GM19238 (cell line): ENCODE data around the gene AGBL4.
"Not testable (repeated sequence)": the region's sequence is repeated elsewhere in the genome, so short reads cannot be mapped to it uniquely, and the experiment has no call there.

Experiments used
- DNase-seq: peaks from one replicate; pipeline ENCODE4 v3.0.0; 2011; ENCODE audit warnings: low spot score; ENCODE audit not compliant: insufficient read length

Gene AGBL4

DNA sequence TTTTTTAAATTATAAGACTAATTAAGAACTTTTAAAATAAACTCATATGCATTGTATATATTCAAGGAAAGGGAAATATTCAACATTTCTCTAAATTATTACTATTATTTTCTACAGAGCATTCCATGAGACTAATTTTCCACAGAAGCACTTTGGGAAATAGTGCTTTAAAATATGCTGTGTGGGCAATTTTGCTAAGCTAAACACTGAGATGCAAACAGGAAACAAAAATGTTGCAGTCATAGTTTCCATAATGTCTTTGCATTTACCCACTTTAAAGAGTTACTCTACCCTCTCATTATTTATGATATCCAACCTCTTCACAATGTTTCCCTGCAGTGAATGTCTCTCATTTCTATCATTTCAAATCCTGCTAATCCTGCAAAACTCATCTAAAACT, 977.4 kb downstream of the AGBL4 start:
- no peak for DNase-seq

DNA sequence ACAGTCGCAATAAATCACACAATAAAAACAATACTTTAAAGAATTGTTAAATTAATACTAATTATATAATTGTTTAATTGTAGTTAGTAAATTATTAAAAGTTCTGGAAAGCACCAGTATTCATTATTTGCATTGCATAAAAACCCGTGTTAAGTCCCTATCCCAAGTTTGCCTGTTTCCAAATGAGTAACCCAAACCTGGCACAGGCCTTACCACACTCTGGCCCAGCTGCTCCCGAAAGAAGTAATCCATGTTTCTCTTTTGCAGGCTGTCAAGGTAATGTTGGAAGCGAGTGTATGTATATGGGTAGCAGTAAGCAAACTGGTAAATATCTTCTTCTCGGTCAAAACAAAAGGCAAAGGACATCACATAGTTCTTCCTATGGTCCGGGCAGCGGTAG, 978.4 kb downstream of the AGBL4 start:
- no peak for DNase-seq

DNA sequence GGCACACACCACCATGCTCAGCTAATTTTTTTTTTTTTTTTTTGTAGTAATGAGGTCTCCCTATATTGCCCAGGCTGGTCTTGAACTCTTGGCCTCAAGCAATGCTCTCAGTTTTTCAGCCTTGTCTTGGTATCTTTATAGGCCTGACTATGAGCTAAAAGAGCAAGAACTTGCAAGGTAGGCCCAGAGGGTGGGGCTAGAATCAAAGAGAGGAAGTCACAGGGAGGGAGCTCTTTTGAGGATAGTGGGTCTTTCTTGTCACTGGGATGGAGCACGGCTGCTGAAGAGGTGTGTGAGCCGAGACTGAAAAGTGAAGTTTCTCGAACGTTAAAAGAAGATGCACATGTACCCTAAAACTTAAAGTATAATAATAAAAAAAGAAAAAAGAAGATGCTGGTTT, 987.1 kb downstream of the AGBL4 start:
- no peak for DNase-seq

GRCh38 chr1:49028396-49028795, 995.4 kb downstream of the AGBL4 start:
- no peak for DNase-seq

GRCh38 chr1:49026230-49026811, 997.4 kb downstream of the AGBL4 start:
- DNase-seq, result no peak

DNA sequence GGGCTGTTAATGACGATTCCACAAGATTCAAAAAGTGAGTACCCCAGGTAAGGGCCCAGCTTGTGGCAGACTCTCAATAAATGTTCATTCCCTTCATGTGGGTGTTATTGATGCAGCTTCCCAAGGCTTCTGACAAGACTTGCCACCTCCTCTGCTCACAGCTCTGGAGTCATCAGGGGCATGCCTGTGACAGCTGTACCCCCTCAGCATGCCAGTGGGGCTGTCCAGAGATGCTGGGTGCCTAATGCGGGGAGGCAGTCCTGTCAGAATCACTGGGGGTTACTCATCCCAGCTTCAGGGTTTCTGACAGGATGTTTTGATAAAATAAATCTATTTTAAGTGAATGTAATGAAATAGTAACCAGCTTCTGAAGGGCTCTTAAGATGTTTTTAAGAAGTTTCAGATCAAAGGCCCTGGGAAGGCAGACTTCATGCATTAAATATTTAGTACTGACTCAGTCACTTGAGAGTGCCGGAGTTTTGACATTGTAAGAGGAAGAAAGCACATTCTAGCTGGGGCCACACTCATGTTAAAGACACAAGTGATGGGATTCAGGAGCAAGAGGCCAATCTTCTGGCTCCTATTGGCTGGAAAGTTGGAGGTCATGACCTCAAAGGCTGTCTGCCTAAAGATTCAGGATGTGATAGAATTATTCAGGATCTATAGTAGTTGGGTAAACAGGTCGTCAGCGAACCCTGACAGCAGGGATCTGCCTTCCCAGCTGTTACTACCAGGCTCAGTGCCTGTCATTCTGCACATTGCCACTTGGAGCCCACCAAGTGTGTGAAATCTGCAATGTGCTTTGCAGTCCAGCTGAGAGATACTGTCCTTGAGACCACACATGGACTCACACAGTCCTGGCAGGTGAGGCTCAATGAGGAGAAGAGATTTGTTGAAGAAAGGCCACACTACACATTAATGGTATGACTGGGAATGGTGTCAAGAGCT, 1007.5 kb downstream of the AGBL4 start:
- no peak for DNase-seq

GRCh38 chr1:49013079-49013478, 1010.7 kb downstream of the AGBL4 start:
- no peak for DNase-seq

- not testable (repeated sequence) for DNase-seq
Observed at GRCh38 chr1:49002981-49003380, 1020.8 kb downstream of the AGBL4 start.

GRCh38 chr1:48999321-48999720, 1024.4 kb downstream of the AGBL4 start:
- DNase-seq, result no peak

DNA sequence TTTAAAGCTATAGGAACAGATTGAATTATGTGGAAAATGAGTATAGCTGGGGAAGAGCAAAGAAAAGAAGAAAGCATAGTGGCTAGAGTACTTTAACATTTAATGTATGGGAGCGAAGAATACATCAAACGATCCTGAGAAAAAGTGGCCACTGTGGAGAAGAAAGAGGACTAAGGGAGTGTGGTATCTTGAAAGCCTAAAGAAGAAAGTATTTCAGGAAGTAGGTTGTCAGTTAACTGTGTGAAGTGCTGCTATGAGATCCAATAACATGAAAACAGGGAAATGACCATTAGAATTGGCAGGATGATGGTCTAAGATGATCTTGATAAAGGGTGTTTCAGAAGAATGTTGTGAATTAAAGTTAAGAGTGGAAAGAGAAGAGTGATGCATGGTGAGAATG, 1027.4 kb downstream of the AGBL4 start:
- DNase-seq, result no peak

DNA sequence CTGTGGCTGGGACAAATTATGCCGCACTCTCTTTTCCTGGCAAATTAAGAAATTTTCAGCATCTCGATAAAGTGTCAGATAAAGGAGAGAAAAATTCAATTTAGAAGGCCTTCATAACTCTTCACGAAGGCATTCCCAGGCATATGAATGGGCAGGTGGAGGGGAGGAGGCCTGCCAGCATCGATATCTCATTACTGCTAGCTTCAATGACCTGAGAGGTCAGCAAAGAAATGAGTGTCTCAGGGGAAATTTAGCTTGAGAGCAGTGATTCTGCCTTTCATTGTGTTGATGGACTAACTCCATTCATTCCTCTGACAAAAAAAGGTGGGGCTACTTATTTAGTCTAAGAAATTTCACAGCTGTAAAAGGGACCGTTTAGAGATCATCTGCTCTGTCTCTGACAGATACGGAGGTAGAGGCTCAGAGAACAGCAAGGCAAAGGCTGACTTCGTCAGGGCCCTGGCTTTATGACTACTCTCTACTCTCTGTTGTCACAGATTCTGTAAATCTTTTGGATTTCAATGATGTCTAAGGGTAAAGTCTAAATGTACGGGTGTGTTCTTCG, 1035.0 kb downstream of the AGBL4 start:
- DNase-seq, result no peak

GRCh38 chr1:48979940-48980339, 1043.8 kb downstream of the AGBL4 start:
- DNase-seq, result no peak

DNA sequence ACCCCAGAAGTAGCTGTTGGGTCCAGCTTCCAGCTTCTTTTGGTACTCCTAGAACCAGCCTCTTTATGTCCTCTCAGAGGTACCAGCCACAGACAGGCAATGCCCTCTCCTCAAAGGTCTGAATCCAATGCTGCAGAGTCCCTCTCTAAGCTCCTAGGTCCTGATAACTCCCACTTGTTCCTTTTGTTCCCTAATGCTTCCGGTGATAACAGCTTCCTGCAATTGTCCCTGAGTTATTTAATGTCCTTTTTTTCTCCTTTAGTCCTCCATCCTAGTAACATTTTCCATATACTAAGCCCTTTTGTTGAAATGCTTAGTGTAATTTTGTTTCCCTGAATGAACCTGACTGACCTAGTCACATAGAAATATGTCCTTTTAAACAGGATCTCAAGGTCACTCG, 1045.3 kb downstream of the AGBL4 start:
- DNase-seq, result no peak

DNA sequence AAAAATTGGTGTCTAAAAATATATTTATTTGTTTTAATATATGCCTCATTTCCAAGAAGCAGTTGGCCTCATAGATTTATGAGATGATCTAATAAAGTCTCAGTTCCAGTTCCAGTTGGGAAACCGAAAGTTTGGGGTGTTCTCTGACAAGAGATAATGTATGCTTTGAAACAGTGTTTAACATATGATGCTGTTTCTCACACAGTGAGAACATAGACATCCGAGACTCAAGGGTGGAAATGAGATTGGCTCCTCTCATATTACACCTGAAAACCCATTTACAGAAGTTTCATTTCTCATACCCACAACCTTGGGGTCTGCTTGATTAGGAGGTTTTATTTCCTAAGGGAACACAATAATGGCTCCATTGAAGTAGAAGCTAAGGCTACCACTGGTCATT, 1046.5 kb downstream of the AGBL4 start:
- DNase-seq, result no peak

- DNase-seq, result no peak
Observed at GRCh38 chr1:48969971-48970370, 1053.8 kb downstream of the AGBL4 start.

- no peak for DNase-seq
Observed at GRCh38 chr1:48967318-48967717, 1056.4 kb downstream of the AGBL4 start.

GRCh38 chr1:48966583-48966982, 1057.2 kb downstream of the AGBL4 start:
- DNase-seq, result no peak

DNA sequence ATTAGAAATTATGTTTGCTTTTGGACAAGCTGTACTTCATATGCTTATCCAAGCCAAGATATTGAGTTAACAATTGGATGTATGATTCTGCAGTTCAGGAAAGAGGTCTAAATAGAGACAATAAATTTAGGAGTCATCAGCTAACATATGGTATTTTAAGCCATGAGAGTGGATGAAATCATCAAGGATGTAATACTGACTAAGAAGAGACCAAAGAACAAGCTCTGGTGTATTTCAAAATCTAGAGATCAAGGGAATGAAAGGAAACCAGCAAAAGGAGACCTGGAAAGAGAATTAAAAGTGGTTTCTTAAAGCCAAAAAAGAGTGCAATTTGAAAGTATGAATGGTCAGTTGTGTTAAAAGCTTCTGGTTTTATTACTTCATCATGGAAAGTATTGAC, 1063.4 kb downstream of the AGBL4 start:
- no peak for DNase-seq

DNA sequence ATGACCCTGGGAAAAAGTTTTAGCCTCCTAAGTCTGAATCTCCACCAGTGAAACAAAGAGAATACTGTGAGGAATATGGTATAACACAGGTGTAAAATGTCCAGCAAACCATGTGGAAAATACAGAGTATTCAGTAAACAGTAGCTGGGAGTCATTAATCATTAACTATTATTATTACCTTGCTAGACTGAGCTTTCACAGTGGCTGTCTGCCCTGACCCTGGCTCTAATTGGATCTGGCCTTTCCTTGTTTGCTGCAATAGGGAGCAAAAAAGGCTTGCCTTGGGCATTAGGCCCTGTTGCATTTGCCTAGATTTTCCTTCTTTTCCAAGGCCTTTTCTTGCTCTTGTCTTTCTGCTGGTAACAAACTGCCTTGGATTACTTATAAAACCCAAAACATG, 1068.0 kb downstream of the AGBL4 start:
- DNase-seq, result no peak

- DNase-seq, result no peak
Observed at GRCh38 chr1:48953617-48954016, 1070.1 kb downstream of the AGBL4 start.

DNA sequence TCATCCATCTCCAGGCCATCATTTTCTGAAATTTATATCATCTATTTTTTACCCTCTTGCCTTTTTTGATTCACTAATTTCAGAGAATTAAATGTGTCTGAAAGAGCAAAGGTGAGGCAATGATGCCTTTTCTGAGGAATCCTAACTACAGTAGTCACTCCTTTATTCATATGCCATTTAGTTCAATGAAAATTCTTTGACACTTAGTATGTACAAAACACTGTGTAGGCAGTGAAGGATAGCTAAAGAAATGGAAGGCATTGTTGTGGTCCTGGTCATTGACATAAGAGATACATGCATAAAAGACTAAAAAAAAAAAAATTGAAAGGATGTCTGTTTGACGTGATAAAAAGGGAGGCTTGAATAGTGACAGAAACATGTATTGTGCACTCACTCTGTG, 1075.2 kb downstream of the AGBL4 start:
- DNase-seq, result no peak

DNA sequence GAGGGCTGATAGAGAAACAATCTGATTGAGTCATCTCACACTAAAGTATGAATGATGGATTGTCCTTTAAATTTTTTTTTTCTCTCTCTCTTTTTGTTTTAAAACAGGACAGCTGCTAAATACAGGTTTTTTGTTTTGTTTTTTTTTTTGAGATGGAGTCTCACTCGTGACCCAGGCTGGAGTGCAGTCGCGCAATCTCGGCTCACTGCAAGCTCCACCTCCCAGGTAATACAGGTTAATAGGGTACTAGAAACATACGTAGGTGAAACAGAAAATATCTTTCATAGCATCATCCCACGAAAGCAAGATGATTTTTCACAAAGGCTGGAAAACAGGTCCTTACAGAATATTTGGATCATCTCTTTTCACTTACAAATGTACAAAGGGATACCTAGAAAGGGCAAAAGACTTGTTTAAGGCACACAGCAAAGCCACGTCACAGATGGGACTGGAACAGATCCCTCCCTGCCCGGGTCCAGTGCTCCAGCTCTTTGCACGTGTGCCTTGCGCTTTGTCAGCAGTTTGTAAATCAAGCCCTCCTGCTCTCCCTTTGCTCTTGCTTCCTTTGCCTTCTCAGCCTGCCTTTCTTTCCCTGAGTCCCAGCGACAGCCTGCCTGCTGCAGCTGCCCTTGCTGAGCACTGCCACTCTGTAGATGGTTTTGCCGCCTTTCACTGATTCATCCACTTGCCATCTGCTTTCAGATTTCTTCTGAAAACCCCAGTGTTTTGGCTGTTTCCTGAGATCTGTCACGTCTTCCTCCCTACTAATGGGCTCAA, 1075.8 kb downstream of the AGBL4 start:
- DNase-seq, result no peak
